HG02588 (cell line): ENCODE results near the gene SLC2A2.

Experiments used
- ATAC-seq: cut with Tn5 transposase; IDR thresholded peaks from one replicate; pipeline ENCODE4 v1.9.1; 2021; ENCODE audit warnings: mild to moderate bottlenecking, moderate library complexity; ENCODE audit not compliant: unreplicated experiment

The SLC2A2 gene

GRCh38 chr3:171038342-171038741, 11.8 kb upstream of the SLC2A2 start:
- no peak for ATAC-seq

DNA sequence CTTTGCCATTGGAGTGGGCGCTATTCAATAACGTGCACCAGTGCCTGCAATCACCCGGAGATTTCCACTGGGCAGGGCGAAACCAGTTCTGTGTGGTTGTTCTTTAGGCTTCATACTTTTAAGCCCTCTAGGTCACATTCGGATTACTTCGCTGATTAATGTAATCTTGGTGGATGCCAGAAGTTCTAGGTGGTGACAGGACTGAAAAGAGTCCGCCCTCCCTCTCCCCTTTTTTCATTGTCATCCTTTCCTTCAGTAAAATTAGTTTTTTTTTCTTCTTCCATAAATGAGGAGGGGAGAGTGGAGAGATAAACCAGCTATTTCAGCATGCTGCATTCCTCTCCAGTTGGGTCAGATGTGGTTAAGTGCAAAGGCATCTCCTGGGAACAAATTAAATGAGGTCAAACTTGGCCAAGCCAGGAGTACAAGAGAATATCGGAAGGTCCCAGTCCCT, 2.3 kb upstream of the SLC2A2 start:
- no peak for ATAC-seq

DNA sequence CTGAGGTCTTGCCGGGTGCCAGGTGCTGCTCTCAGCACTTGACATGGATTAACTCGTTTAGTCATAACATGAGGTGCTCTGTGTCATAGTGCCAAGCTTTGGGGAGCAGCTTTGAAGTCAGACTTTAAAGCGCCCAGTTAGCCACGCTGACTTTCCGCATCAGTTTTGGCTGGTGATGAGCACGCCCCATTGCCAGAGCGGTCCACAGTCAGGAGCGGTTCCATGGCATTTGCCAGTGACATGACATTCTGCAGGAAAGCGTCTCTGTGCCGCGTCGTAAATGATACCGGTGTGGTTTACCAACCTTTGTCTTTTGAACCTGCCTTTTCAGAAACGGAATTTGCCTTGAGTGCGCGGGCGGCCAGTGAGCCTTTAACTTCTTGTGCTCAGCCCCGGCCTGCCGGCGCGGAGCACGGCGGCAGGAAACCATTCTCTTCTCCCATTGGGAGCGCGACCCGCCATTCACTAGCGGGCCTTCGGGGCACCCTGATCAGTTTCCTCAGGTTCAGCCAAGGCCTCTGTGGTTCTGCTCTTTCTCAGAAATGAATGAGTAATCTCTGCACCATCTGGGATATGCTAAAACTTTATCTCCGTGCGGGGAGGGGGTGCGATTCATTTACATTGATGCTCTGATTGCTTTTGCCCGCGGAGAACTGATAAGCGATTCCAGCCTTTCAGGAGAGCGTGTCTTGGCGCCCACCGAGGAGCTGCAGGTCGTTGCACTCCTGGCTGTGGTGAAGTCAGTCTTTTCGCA, 1.7 kb upstream of the SLC2A2 start:
- no peak for ATAC-seq

DNA sequence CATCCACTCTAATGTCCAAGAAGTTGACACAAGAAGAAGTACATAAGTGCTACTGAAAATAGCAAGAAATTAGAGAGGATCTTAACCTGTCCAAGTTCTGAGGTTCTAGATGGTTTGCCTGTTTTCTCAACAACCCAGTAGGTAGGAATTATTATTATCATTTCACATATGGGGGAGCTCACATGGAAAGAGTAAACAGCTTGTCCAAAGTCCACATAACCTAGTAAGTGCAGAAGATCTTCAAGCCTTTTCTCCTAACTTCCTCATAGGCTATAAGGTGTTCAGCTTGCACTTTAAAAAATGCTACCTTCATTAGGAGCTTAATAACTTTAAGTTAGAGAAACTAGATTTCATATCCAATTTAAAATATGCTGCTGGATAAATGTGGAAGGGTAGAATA, 3.0 kb downstream of the SLC2A2 start:
- no peak for ATAC-seq

DNA sequence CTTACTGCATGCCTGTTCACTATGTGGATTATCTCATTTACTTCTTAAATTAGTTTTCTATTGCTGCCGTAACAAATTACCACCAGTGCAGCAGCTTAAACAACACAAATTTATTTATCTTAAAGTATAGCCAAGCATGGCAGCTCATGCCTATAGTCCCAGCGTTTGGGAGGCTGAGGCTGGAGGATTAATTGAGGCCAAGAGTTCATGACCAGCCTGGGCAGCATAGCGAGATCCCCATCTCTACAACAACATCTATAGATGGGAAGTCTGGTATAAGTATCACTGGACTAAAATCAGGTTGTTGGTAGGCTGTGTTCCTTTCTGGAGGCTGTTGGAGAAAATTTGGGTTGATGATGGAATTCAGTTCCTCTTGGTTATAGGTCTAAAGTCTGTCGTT, 5.1 kb downstream of the SLC2A2 start:
- no peak for ATAC-seq

DNA sequence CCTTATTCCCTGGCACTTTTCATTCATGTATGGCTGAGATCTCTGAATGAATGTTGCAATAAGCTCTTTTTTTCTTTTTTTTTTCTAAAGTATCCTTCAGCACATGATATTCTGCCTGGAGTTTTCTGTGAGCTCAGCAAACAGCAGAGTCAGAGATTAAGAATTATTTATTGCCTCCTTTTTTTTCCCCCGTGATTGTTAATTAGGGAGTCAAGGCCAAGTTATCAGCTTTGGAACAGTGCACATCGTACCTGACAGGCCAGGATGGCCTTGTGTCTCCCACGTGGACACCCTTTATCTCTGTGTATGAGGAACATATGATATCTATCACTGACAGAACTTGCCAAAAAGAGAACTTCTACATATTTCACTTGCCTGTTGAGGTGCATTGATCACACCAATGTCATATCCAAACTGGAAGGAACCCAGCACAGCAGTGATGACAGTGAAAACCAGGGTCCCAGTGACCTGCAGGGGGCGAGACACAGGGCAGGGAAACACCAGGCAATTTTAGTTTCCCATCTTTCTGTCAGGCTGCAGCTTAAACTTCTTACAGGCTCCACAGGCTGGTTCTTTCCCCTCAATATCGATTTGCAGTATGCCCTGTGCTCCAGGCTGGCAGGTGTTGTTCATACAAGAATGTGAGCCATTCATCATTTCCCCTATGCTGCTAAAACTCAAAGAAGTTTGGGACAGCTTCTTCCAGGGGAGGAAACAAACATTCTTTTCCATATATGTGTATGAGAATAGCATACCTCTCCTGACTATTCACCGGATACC, 8.2 kb downstream of the SLC2A2 start:
- no peak for ATAC-seq

- ATAC-seq: no peak
These were observed 12.4 kb downstream of the SLC2A2 start for GRCh38 chr3:171013822-171014748.

DNA sequence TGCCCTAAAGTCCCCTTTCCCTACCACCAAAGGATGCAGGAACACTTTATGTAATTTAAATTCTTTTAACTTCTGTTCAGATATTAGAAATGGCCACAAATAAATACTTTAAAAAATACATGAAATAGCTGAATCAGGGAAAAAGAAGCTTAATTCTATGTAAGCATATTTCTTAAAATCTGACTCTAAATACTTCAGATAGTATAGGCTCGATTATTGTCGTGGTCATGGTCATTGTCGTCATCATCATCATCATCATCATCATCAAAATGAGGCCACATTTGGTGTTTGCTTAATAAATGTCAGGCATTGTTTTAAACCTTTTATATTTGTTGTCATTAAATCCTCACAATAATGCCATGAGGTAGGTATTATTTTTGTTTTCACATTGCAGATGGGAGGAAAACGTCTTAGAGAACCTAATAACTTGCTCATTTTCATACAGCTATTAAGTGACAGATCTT, 14.6 kb downstream of the SLC2A2 start:
- ATAC-seq: no peak

DNA sequence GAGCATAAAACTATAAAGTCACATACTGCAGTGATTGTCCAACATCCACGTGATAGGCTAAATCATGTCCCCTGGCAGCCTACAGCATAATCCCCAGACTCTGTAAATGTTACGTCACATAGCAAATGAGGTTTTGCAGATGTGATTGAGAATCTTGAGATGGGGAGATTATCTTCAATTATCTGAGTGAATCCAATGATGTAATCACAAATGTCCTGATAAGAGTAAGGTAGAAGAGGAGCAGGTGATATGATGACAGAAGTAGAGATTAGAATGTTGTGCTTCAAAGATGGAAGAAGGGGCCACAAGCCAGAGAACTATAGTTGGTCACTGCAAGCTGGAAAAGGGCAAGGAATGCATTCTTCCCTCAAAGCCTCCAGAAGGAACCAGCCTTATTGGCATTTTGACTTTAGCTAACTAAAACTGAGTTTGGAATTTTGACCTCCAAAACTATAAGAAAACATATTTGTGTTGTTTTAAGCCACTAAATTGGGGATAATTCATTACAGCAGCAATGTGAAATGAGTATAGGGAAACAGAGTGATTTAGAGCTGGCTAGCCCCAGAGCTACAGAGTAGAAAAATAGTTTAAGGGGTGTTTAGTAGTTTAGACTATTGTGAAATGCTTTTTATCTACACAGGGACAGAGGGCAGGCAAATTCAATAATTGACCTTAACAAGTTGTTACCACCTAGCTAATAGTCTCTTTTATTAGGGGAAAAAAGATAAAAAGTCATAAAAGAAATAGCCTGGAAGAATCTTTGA, 15.2 kb downstream of the SLC2A2 start:
- no peak for ATAC-seq

DNA sequence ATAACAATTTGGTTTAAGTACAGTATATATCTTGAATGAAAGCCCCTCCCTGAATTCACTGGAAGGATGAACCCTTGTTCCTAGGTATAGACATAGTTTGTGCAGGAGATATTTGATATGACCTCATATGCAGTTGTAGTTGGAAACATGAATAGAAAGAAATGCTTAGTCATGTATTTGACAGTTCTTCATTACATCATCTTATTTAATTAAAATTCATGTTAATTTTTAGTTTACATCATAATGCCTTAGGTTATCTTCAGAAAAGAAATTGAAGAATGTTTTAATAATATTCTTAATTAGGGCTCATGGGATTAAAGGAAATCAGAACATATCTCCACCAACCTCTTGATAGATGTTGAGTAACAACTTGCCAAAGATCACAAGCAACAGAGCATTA, 19.2 kb downstream of the SLC2A2 start:
- ATAC-seq: no peak

DNA sequence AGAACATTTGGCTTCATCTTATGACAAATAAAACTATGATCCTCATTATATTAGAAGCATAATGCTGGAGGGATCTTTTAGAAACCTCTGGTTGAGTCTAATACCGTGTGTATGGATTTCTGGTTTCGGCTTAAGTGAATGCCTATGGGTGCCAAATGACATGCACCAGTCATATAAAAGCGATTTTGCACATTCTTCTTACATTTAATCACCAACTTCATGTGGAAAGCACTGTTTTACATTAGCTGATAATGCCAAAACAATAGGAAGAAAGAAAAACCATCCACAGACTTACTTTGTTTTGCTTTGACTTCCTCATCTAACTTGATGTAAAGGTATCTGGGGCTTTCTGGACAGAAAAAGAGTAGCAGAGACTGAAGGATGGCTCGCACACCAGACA, 20.9 kb downstream of the SLC2A2 start:
- no peak for ATAC-seq

GRCh38 chr3:171001957-171002694, 24.4 kb downstream of the SLC2A2 start:
- no peak for ATAC-seq

GRCh38 chr3:171001250-171001893, 25.1 kb downstream of the SLC2A2 start:
- no peak for ATAC-seq

DNA sequence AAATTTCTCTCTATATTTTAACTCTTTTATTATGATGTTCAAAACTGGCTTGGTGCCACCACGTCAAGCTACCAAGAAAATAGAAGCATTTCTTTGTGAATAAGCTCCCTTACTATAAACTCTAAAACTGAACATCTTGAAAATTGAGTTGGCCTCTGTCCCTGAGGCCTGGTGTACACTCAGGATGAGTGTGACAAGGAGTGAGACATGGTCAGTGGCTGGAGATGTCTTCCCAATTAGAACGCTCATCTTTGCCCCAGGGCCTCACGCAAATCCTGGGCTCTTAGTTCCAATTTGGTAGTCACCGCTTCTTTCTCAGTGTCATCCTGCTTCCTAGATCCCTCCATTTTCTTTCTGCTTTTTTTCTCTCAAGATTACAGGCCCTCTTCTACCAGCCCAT, 26.2 kb downstream of the SLC2A2 start:
- no peak for ATAC-seq

DNA sequence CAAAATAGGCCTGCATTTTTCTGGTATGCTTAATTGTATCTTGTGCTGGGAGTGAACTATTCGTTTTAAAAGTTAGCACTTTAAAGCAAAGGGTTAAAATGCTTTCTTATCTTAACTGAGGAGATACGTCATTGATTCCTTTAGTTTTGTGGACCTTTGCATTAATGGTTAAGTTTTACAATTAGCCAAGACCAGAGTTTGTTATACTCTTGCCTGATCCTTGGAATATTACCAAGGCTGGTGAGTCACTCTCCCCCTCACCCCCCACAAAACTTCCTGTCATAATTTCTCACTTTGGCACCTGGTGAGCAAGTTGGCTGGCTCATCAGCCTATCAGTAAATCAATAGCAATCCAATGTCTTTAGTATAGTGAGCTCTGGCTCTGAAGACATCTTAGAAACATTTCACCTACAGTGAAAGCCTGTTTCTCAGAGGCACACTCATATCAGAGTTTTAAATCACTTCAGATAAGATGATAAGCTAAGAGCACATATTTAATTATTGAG, 26.7 kb downstream of the SLC2A2 start:
- ATAC-seq: no peak

- ATAC-seq: no peak
These were observed 28.3 kb downstream of the SLC2A2 start for GRCh38 chr3:170997961-170998913.

DNA sequence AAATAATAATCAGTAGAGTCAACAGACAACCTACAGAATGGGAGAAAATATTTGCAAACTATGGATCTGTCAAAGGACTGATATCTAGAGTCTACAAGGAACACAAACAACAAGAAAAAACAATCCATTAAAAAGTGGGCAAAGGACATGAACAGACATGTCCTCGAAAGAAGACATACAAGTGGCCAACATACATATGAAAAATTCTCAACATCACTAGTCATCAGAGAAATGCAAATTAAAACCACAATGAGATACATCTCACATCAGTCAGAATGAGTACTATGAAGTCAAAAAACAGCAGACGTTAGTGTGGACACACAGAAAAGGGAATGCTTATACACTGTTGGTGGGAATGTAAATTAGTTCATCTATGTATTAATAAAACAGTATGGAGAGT, 33.7 kb downstream of the SLC2A2 start:
- ATAC-seq: no peak

- no peak for ATAC-seq
These were observed 34.9 kb downstream of the SLC2A2 start for GRCh38 chr3:170991664-170992063.
